Suprapubic skin (tissue), 4 donors: ENCODE results near the gene GALNT17. TPM values are rescaled to one million over a fixed set of nuclear protein-coding genes. Genes with fewer than 3 reads are reported as not detected.

ENCODE experiments used
- DNase-seq, 2 donors: peaks; one replicate each; pipeline ENCODE4 v3.0.0-alpha.2; 2019; ENCODE audit warnings: low spot score in 2 of 2
- H3K27ac ChIP-seq: fragments of 200-600 bp; sonication (generic); one replicate; pipeline ENCODE4 v1.5.1; 2019
- H3K27me3 ChIP-seq: fragments of 200-600 bp; sonication (generic); one replicate; pipeline ENCODE4 v1.5.1; 2019
- H3K36me3 ChIP-seq: fragments of 200-600 bp; sonication (generic); one replicate; pipeline ENCODE4 v1.5.1; 2019
- H3K4me1 ChIP-seq: fragments of 200-600 bp; sonication (generic); one replicate; pipeline ENCODE4 v1.5.1; 2019
- H3K4me3 ChIP-seq: fragments of 200-600 bp; sonication (generic); one replicate; pipeline ENCODE4 v1.5.1; 2019; ENCODE audit warnings: mild to moderate bottlenecking
- H3K9me3 ChIP-seq: fragments of 200-600 bp; sonication (generic); one replicate; pipeline ENCODE4 v1.5.1; 2019
- CTCF ChIP-seq, 2 donors: fragments of 200-600 bp in 1 of 2; fragments of 450-650 bp in 1 of 2; sonication (generic) in 1 of 2; IDR thresholded peaks; one replicate each; pipeline ENCODE4 v1.5.1; 2016 to 2019; ENCODE audit warnings: antibody characterized with exemption in 2 of 2, mild to moderate bottlenecking in 1 of 2, moderate library complexity in 1 of 2
- EP300 ChIP-seq: sonication (generic); formaldehyde crosslinking; IDR thresholded peaks from one replicate; pipeline ENCODE4 v1.6.1; 2017; ENCODE audit warnings: antibody characterized with exemption
- POLR2A ChIP-seq, 2 donors: fragments of 450-650 bp; IDR thresholded peaks; one replicate each; pipeline ENCODE4 v1.6.1; 2017; ENCODE audit warnings: antibody characterized with exemption in 2 of 2, mild to moderate bottlenecking in 2 of 2, moderate library complexity in 2 of 2
- POLR2AphosphoS5 ChIP-seq, 3 donors: sonication (generic); formaldehyde crosslinking; IDR thresholded peaks; one replicate each; pipeline ENCODE4 v1.6.1; 2017; ENCODE audit warnings: antibody characterized with exemption in 3 of 3
- WGBS: methylation state at CpG from one replicate; pipeline ENCODE4 v1.1.5; 2018; 5-methylcytosine and 5-hydroxymethylcytosine counted together
- total RNA-seq, 4 donors: library from RNA; depleted of rRNA; stranded (reverse); fragments of >200 nt; gene quantifications; one replicate each; pipeline ENCODE4 v1.1.0, GENCODE V29; 2016

The GALNT17 gene
- total RNA-seq, 4 donors from 2014 or later: 2.0 to 4.7 (median 2.7) TPM

- no peaks in the 10 kb centered on the region for H3K27me3 ChIP-seq
- H3K36me3 ChIP-seq: no peaks in the 10 kb centered on the region
- no peak overlapping the region for H3K4me3 ChIP-seq
- no peak for DNase-seq
- 20% methylated on average over 1 of the region's 1 CpG for WGBS
- H3K9me3 ChIP-seq: no peaks in the 10 kb centered on the region
- no peaks in the 10 kb centered on the region for H3K4me1 ChIP-seq
- no peak overlapping the region for H3K27ac ChIP-seq
- no peak for TF ChIP-seq POLR2AphosphoS5 (IDR thresholded peaks at IDR 0.05)
- TF ChIP-seq POLR2A (IDR thresholded peaks at IDR 0.05): no peak
- no peak for TF ChIP-seq CTCF (IDR thresholded peaks at IDR 0.05)
Measured at GRCh38 chr7:71334541-71334940, 202.6 kb downstream of the GALNT17 start.

GRCh38 chr7:71338866-71339265 is 206.9 kb downstream of the GALNT17 start:
- TF ChIP-seq EP300 (no peak), POLR2AphosphoS5 (IDR thresholded peaks at IDR 0.05) (no peak), POLR2A (IDR thresholded peaks at IDR 0.05) (no peak), CTCF (IDR thresholded peaks at IDR 0.05) (no peak)
- H3K27ac ChIP-seq: no peak overlapping the region

GRCh38 chr7:71339924-71340323 is 208.0 kb downstream of the GALNT17 start:
- no peaks in the 10 kb centered on the region for H3K4me1 ChIP-seq
- H3K36me3 ChIP-seq: no peaks in the 10 kb centered on the region
- no peak for TF ChIP-seq POLR2AphosphoS5 (IDR thresholded peaks at IDR 0.05)
- no peak for TF ChIP-seq EP300
- TF ChIP-seq POLR2A (IDR thresholded peaks at IDR 0.05): no peak
- TF ChIP-seq CTCF (IDR thresholded peaks at IDR 0.05): no peak
- peaks cover 5% of the 10 kb centered on the region for H3K9me3 ChIP-seq
- no peak overlapping the region for H3K27ac ChIP-seq
- H3K27me3 ChIP-seq: no peaks in the 10 kb centered on the region
- H3K4me3 ChIP-seq: no peak overlapping the region
- DNase-seq: no peak
- 70% methylated on average over 1 of the region's 1 CpG for WGBS

More at GRCh38 chr7:71338866-71339265, 206.9 kb downstream of the GALNT17 start:
- 67% methylated on average over 2 of the region's 2 CpGs for WGBS
- DNase-seq: no peak
- H3K9me3 ChIP-seq: peaks cover 5% of the 10 kb centered on the region
- no peak overlapping the region for H3K4me3 ChIP-seq
- no peaks in the 10 kb centered on the region for H3K27me3 ChIP-seq
- H3K4me1 ChIP-seq: no peaks in the 10 kb centered on the region
- no peaks in the 10 kb centered on the region for H3K36me3 ChIP-seq

- H3K27me3 ChIP-seq: no peaks in the 10 kb centered on the region
- TF ChIP-seq EP300 (no peak), POLR2AphosphoS5 (IDR thresholded peaks at IDR 0.05) (no peak), CTCF (IDR thresholded peaks at IDR 0.05) (no peak), POLR2A (IDR thresholded peaks at IDR 0.05) (no peak)
- no peak for DNase-seq
Measured at GRCh38 chr7:71342202-71342601, 210.3 kb downstream of the GALNT17 start.

GRCh38 chr7:71343039-71343438 is 211.1 kb downstream of the GALNT17 start:
- TF ChIP-seq POLR2A (IDR thresholded peaks at IDR 0.05) (no peak), EP300 (no peak), POLR2AphosphoS5 (IDR thresholded peaks at IDR 0.05) (no peak), CTCF (IDR thresholded peaks at IDR 0.05) (no peak)
- Histone ChIP-seq H3K4me1 (no peaks in the 10 kb centered on the region), H3K4me3 (no peak overlapping the region), H3K9me3 (peaks cover 5% of the 10 kb centered on the region), H3K27me3 (no peaks in the 10 kb centered on the region), H3K36me3 (no peaks in the 10 kb centered on the region), H3K27ac (no peak overlapping the region)
- no peak for DNase-seq

More at GRCh38 chr7:71342202-71342601, 210.3 kb downstream of the GALNT17 start:
- H3K4me3 ChIP-seq: no peak overlapping the region
- no peak overlapping the region for H3K27ac ChIP-seq
- H3K9me3 ChIP-seq: peaks cover 5% of the 10 kb centered on the region
- H3K4me1 ChIP-seq: no peaks in the 10 kb centered on the region
- H3K36me3 ChIP-seq: no peaks in the 10 kb centered on the region
